GM20431 (cell line): ENCODE data around the gene CUEDC1.

Experiments
- in situ Hi-C: fragments of 300-500 bp; cut with MseI, MboI; formaldehyde crosslinking; loops from one replicate; pipeline ENCODE4 v1.15.0; 2020; ENCODE audit warnings: low sequenced_read_pairs; ENCODE audit not compliant: unreplicated experiment

CUEDC1 gene

DNA sequence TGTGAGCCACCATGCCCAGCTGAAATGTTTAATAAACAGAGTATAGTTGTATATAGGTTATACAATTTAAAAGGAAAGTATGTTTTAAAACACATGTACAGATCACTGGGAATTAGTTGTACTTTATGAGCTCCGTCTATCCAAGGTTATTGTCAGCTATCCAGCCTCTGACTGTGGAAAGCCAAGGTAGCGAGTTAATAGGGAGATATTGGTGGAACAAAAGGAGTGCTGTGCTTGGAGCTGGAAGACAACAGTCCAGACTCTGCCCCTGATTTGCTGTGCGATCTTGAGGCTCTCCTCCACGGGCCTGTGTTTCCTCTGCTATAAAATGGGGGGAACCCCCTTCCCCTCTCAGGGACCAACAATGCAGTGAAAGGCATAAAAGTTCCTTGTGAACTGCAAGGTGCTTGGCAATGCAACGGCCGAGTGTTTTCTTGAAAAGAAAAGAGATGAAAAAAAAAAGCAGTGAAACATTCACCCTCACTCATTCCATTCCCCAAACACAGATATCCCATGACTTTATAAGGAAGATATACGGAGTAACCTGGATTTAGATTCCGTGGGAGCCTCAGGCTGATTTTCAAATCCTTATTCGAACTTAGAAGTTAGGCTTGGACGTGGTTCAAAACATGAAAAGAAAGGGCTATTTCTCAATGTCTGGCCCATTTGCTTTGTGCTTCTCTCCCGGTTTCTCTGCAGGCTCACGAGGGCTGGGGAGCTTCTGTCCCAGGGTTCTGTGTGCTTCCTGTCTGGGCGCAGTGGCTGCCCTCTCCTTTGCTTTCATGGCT is 34.1 kb downstream of the CUEDC1 start:
- in situ Hi-C loops: no loop called here

DNA sequence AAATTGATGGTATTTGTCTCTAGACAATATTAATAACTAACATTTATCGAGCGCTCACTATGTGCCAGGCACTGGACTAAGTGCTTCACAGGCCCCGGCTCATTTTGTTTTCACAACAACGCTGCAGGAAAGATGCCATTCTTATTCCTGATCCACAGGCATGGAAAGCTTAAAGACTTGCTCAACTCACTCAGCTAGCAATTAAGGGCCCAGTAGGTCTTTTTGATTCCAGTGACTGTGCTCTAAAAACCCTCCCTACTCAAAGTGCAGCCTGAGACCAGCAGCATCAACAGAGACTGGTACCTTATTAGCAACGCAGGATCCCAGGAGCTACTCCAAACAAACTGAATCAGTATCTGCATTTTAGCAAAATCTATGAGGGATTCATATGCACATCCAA is 35.3 kb downstream of the CUEDC1 start:
- in situ Hi-C loops: no loop called here

DNA sequence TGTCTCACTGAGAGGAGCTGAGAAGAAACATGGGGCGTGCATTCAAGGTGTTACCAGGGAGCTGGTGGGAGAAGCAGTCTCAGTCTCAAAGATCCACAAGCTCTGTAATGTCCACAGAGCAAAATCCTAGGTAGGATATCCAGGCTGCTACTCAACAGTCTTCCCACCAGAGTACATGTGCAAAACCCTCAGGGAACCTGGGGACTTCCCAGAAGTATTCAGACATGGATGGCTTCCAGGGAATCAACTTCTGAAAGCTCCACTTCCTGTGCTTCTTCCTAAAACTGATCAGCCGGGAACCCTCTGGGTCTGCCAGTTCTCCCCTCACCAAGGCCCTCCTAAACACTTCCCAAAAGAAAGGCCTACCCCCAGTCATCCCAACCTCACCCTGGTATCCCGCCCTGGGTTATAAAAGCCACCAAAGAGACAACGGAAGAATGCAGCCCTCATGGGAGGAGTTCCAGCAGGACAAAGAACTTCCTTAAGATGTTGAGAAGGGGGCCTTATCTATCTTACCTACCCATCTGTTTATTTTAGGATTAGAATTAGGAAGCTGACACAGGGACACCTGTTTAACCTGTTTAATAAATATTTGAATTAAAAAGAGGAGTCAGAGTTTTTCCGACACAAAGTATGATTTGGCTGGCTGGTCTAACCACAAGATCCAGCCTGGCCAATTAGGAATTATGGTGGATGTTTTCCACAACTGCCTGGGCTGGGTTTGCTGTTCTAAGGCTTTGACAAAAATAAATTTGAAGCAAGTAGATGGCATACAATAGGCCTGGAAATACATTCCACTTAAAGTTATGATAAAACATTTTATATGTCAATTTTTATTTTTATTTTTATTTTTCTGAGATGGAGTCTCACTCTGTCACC is 37.0 kb downstream of the CUEDC1 start:
- in situ Hi-C loops: no loop called here

DNA sequence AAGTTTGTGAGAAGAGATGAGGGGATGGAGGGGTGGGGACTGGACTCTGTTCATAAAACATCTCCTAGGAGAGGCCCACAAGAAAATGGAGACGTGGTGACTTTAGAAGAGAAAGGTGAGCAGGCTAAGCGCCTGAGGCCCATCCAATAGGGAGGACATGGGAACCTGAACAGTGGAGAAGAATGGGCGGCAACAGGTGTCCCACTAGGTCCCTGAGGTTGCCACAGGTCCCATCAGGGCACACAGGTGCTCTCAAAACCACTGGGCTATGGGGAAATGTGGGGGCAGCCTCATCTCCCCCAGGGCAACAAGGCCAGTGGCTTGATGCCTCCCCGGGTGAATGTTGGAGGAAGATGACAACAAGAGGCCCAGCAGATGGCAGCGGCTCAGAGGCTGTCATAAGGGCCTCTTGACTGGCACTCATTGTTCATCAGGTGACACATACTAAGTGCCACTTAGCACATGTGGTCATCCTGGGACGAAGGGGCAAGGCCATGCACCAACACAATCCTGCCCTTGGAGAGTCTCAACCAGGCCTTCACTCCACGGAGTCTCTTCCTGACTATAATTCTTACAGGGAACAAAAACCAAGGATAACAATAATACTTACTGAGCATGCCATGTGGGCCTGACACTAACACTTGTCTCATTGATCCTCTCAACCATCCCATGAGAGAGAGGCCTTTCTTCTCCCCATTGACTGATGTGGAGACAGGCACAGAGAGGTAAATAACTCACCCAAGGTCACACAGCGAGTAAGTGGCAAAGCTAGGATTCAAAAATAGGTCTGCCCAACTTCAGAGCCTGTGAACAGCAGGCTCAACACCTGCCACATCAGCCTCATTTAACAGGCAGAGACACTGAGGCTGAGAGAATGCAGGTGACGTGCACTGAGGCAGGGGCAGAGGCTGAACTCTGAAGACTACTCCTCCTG is 38.0 kb downstream of the CUEDC1 start:
- in situ Hi-C loops: no loop called here

DNA sequence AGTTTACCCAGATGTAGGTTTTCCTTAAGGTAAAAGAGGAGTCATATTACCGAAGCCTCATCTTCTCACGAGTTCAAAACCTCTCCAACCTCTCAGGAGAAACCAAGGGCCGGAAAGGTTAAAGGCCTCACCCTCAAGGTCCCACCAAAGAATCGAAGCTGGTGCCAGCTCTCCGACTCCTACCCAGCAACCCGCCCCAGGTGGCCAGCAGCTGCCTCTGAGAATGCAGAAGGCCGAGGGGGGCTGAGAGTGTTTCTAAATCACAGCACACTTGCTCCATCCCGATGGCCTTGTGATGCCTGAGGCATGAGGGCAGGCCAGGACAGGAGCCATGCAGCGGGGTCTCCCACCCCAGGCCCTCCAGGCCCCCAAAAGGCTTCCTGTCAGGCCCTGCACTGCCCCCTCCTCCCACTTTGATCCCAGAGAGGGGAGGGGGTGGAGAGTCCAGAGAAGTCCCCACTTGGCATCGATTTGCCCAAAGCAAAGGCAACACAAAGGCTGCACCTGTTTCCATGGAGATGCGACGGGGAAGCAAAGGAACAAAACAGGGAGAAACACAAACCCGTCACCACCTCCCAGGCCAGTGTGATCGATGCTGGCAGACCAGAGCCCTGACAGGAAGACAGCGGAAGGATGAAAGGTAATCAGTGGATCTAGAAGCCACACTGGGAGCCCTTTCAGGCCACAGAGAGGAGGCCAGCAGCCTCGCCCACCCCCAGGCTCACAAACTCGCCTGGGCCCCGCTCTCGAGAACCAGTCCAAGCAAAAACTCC is 39.0 kb downstream of the CUEDC1 start:
- in situ Hi-C loops: no loop called here

DNA sequence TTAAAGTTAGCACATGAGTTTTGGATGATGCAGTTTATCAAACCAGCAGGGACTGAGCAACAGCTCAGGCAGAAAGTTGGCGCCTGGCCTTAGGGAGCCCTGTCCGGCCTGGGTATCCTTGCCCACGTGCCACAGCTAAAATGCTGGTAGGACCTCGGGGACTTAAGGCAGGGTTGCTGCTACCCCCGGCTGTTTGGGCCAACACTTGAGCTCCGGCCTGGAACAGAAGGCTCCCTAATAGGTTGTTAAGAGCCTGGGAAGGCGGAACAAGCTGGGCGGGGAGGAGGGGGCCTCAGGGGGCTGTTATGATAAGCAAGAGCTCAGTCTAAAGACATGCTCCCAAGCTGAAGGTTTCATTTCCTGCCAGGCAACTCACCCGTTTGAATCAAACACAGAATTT is 39.7 kb downstream of the CUEDC1 start:
- in situ Hi-C loops: no loop called here

DNA sequence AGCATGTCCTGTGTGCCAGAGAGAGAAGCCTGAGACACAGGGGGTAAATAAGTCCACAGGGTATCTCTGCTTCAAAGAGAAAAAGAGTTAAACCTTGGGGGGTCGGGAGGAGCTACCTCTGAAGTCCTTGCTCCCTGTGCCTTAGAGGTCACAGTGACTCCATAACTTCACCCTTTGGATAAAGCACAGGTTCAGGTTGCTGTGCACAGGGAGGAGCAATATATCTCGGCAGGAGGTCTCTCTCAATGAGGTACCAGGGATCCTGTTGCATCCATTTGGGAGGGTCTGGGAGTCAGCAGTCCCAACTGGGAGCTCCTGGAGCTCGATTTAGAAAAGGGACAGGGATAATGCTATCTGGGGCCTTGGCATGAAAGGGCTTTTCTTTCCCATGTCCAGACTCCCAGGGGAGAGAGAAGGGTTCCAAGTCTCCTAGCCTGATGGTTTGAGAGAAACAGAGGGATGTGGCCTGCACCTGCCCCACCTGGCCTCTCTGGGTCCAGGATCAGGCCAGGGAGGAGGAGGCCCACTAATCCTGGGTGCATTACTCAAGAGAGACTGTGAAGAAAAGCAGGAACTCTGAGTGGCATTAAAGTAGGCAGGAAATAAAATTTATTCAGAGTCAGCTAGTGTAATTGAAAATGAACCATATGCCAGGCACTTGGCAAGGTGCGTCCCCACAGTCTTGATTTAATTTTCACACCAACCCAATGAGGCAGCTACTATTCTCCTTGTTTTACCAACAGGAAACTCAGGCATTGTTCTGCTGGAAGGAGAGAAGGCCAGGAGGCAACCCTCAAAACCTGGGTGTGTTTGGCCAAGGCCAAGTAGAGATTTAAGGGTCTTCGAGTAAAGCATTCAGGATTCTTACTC is 40.7 kb downstream of the CUEDC1 start:
- in situ Hi-C loops: no loop called here

DNA sequence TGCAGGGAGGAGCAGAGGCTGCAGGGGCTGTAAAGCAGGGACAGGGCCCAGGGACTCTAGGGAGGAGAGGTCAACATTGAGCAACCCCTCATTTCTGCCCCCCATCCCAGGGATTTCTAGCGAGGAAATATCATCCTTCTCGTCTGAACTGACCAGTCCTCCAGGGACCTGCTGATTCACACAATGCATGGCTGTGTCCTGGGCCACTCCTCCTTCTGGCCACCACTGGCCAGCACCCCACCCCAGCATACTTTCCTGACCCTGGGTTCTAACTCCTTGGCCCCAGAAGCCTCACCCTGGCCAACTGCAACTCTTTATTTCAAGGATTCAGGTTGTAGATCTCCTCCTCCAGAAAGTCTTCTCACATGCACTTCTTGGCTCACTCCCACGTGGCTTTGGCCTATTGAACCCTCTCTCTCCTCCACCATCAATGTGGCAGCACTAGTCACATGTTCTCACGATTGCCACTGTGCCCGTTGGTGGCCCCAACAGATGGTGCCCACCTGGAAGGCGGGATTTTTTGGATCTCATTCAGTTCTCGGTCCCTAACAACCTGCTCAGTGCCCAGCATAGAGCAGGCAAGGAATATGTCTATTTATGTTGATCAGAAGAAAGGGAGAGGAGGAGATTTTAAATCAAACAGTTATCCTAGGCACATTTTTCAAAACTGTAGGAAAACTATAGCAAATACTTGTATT is 41.5 kb downstream of the CUEDC1 start:
- in situ Hi-C loops: no loop called here

DNA sequence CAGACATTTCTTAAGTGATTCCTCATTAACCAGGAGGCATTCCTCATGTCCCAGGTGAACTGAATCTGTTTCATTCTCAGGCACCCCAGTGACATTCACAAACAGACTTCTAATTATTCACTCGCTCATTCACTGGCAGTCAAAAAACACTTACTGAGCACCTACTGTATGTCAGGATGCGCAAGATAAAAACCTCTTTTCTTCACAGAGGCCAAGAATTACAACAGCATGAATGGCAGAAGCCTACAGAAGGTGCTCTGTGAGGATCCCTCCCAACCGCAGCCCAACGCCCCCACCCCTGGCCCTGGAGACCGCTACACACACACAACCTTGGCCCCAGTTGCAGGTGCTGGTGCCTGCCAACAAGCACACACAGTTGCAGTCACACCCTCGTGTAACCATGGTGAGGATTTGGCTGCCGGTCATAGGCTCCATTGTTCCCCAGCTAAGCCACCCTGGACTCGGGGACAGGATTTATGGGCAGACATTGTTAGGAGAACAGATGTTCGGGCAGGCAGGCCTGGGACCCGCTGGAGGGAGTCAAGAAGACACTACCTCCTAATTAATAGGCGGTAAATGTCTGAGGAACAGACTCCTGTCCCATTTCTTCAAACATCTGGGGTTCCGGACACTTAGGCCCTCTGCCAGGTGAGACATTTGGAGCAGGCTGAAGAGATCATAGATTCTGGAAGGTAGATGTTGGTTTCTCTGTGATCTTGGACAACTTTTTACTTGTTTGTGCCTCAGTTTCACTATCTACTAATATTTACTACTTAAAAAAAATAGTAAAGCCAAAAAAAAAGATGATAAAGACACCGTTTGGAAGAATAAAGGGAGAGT is 43.2 kb downstream of the CUEDC1 start:
- in situ Hi-C loops: no loop called here

DNA sequence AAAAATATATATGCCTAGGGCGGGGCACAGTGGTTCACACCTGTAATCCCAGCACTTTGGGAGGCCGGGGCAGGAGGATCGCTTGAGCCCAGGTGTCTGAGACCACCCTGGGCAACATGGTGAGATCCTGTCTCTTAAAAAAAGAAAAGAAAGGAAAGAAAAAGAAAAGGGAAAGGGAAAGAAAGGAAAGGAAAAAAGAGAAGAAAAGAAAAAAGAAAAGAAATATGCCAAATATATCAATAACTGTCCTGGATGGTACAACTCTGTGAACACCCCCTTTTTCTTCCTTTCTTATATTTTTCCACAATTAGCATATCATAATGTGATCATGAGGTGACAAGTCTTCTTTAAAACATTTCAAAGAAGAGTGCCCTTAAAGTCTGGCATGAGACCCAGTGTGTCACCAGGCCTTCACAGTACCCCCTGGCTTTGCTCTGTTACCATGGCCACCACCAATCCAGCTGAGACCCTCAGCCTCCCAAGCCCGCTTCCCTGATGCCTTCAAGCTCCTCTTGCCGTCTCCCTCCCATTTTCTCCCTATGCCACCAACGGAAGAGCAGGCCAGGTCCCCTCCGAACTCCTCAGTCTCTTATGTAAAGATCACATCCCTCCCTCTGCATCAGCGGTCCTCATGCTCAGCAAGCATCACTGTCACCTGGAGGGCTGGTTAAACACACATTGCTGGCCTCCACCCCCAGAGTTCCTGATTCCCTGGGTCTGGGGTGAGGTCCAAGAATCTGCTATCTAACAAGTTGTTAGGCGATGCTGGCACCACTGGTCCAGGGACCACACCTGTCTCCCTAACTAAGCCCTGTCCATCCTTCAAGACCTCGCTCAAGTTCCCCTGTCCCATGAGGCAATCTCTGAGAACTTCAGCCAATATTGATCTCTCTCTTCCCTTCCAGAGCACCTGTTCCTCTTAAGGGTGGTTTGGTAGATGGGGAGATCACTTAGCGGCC is 44.5 kb downstream of the CUEDC1 start:
- in situ Hi-C loops: no loop called here

DNA sequence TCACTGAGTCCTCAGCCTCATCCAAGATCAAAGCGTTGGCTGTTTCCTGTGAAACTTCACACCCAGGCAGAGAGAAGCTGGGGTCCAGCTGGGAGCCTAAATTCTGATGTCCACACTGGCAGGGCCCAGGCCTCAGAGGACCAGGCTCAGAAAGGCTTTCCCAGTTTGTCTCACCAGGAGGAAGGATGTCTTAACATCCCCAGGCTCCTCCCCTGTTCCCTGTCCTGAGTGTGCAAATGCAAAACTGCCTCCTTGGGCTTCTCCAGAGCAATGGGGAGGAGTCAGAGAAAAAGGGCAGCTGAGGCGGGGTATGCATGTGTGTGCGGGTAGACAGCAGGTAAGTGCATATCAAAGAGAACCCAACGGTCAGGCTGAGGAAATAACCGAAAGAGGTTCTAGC is 45.7 kb downstream of the CUEDC1 start:
- in situ Hi-C loops: no loop called here

DNA sequence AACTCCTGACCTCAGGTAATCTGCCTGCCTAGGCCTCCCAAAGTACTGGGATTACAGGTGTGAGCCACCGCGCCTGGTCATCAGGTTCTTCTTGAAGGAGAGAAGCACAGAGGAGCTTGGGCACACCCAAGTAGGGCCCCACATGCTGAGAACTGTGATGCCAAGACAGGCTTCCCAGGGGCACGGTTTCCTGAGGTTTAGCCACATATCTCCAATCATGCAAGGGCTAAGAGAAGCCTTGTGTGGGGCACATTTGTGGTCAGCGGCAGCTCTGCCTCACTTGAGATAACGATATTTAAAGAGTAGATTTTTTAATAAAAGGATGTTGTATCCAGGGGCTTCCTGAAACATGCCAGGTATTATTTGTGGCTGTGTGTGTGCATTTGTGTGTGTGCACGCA is 46.9 kb downstream of the CUEDC1 start:
- in situ Hi-C loops: no loop called here

DNA sequence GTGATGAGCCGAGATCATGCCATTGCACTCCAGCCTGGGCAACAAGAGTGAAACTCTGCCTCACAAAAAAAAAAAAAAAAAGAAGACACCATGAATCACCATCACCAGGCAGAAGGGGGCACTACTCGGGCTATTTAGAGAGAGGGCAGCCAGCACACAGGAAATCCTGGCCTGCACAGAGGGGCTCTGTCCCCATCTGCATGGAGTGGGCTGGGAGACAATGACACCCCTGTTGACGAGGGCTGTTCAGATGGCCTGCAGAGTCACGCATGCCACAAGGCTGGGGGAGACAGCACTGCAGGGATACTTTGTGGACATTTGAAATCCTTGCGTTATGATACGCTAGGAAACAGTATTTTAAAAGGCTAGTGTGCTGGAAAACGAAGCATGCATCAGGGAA is 48.3 kb downstream of the CUEDC1 start:
- in situ Hi-C loops: no loop called here

DNA sequence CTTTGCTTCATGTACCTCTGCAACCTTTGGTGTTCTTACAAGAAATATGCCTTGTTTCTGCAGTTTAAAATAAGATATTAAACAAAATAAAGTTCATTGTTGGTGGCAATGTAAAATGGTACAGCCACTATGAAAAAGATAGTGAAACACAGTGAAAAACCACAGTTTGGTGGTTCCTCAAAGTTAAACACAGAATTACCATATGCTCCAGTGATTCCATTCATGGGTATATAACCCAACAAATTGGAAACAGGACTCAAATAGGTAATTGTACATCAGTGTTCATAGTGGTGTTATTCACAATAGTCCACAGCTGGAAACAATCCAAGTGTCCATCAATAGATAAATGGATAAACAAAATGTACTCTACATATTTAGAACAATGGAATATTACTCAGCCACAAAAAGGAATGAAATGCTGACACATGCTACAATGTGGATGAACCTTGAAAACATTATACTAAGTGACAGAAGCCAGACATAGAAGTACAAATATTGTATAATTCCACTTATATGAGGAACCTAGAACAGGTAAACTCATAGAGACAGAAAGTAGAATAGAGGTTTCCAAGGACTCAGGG is 49.2 kb downstream of the CUEDC1 start:
- in situ Hi-C loops: no loop called here

DNA sequence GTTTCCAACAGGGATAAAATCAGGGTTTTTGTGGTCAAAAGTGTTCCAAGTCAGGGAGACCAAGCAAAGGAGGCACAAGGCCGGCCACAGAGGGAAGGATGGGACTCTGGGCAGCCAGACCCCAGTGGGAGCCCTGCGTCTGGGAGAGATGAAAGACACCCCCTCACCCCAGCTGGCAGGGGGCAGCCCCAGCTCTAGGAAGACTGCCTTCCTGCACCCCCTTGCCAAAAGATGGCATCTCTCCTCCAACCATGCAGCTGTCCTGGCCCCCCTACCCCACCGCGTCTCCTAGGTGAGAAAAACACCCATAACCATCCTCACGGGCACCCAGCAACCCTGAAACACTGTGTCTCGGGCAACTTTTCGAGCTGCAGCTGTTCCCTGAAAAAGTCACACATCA is 51.3 kb downstream of the CUEDC1 start:
- in situ Hi-C loops: no loop called here
